HFF-Myc (cell line): Measurements from ENCODE around the gene EEF1AKMT1.

ENCODE experiments used
- DNase-seq: peaks from one replicate; pipeline ENCODE4 v3.0.0-alpha.2; 2011; ENCODE audit warnings: low read depth; ENCODE audit errors: extremely low read depth
- H3K4me3 ChIP-seq: replicated peaks from 2 replicates; pipeline ENCODE4 v1.5.1; 2011; ENCODE audit warnings: low read depth, mild to moderate bottlenecking, control low read depth, low read length
- CTCF ChIP-seq: IDR thresholded peaks from 2 replicates; pipeline ENCODE4 v1.5.1; 2012; ENCODE audit warnings: mild to moderate bottlenecking, low read depth, low read length, control low read depth; ENCODE audit errors: missing control alignments

EEF1AKMT1 gene

GRCh38 chr13:20721058-20721453, 52.7 kb downstream of the EEF1AKMT1 start:
- DNase-seq: no peak
- no peak for TF ChIP-seq CTCF
- H3K4me3 ChIP-seq: no peak overlapping the region

- no peak for TF ChIP-seq CTCF
- no peak overlapping the region for H3K4me3 ChIP-seq
- no peak for DNase-seq
These were observed 53.3 kb downstream of the EEF1AKMT1 start for GRCh38 chr13:20720499-20720898.

- no peak for DNase-seq
These were observed 54.0 kb downstream of the EEF1AKMT1 start for GRCh38 chr13:20719783-20720182.

GRCh38 chr13:20718958-20719566, 54.7 kb downstream of the EEF1AKMT1 start:
- no peak for TF ChIP-seq CTCF
- no peak for DNase-seq
- no peak overlapping the region for H3K4me3 ChIP-seq

More at GRCh38 chr13:20719783-20720182, 54.0 kb downstream of the EEF1AKMT1 start:
- TF ChIP-seq CTCF: no peak
- H3K4me3 ChIP-seq: no peak overlapping the region

GRCh38 chr13:20717581-20718542, 55.9 kb downstream of the EEF1AKMT1 start:
- no peak for DNase-seq
- TF ChIP-seq CTCF: no peak
- no peak overlapping the region for H3K4me3 ChIP-seq

- H3K4me3 ChIP-seq: no peak overlapping the region
- no peak for DNase-seq
- TF ChIP-seq CTCF: no peak
These were observed 56.8 kb downstream of the EEF1AKMT1 start for GRCh38 chr13:20716951-20717350.
